Adrenal gland (tissue), 12 donors: ENCODE data around the gene MOB2. TPM values are rescaled to one million over a fixed set of nuclear protein-coding genes. Genes with fewer than 3 reads are reported as not detected.

Source experiments
- DNase-seq, 7 donors: peaks; one replicate each; pipeline ENCODE4 v3.0.0-alpha.2; 2019 to 2020
- H3K27ac ChIP-seq, 5 donors: fragments of 200-600 bp; sonication (generic) in 4 of 5; 1 replicate in 3 of 5; 2 replicates in 2 of 5; pipeline versions ENCODE4 v1.5.1 to v1.8.0; 2016 to 2020; ENCODE audit warnings: mild to moderate bottlenecking in 1 of 5
- H3K27me3 ChIP-seq: fragments of 200-600 bp; 2 replicates; pipeline ENCODE4 v1.8.0; 2021
- H3K36me3 ChIP-seq, 2 donors: fragments of 200-600 bp; replicated peaks in 1 of 2; 1 replicate in 1 of 2; 2 replicates in 1 of 2; pipeline versions ENCODE4 v1.5.1 to v1.8.0; 2018 to 2022
- H3K4me1 ChIP-seq, 2 donors: fragments of 200-600 bp; replicated peaks in 1 of 2; 1 replicate in 1 of 2; 2 replicates in 1 of 2; pipeline versions ENCODE4 v1.5.1 to v1.8.0; 2018 to 2021
- H3K4me3 ChIP-seq, 4 donors: fragments of 200-600 bp; sonication (generic) in 3 of 4; one replicate each; pipeline ENCODE4 v1.5.1; 2016 to 2018
- H3K9me3 ChIP-seq, 3 donors: fragments of 200-600 bp; sonication (generic) in 1 of 3; replicated peaks in 1 of 3; 1 replicate in 2 of 3; 2 replicates in 1 of 3; pipeline versions ENCODE4 v1.5.1 to v1.8.0; 2016 to 2021
- POLR2A ChIP-seq, 2 donors: fragments of 450-650 bp; IDR thresholded peaks; one replicate each; pipeline ENCODE4 v1.6.1; 2017; ENCODE audit warnings: antibody characterized with exemption in 2 of 2, mild to moderate bottlenecking in 2 of 2, moderate library complexity in 1 of 2
- WGBS, 4 donors: extraction: QIAGEN DNeasy Blood & Tissue Kit in 2 of 4; methylation state at CpG; one replicate each; pipeline versions ENCODE4 v1.1.5 to v1.1.7; 2013 to 2017; 5-methylcytosine and 5-hydroxymethylcytosine counted together
- intact Hi-C, 2 donors: fragments of 100-400 bp; cut with DNase I; formaldehyde crosslinking; loops; one replicate each; pipeline versions ENCODE4 v1.14.1 to v1.15.0; 2022 to 2023
- polyA plus RNA-seq, 3 donors: library from polyadenylated mRNA; stranded (reverse); fragments of 200-250 nt in 2 of 3; fragments of 350-450 nt in 1 of 3; fragmentation: Illumina TruSeq in 1 of 3; extraction: RNeasy Lipid Tissue Mini Kit (QIAGEN cat#74804) in 1 of 3; gene quantifications; one replicate each; pipeline ENCODE4 v1.2.3, GENCODE V29; 2013 to 2014
- total RNA-seq, 9 donors: library from RNA; depleted of rRNA in 4 of 9; stranded (reverse); fragments of >200 nt in 4 of 9; fragments of 120-200 nt in 1 of 9; fragmentation: NEBNext Ultra II Directional in 1 of 9; extraction: Animal tissue kit (Norgen Biotek cat#: 25700) in 1 of 9; gene quantifications; one replicate each; pipeline versions ENCODE4 v1.1.0 to v1.2.4, GENCODE V29; 2013 to 2023
- TF ChIP-seq, protein P1 (sequence below), 6 experiments: fragments of 450-650 bp in 4 of 6; fragments of 200-600 bp in 2 of 6; sonication (generic) in 1 of 6; IDR thresholded peaks; 1 replicate in 5 of 6; 2 replicates in 1 of 6; pipeline versions ENCODE4 v1.5.1 to v1.8.0; 2016 to 2021; ENCODE audit warnings: antibody characterized with exemption in 6 of 6, mild to moderate bottlenecking in 2 of 6, moderate library complexity in 1 of 6
- donor health status: healthy with polysubstance abuse.
- donor health status: Bipolar disorder and iron deficiency.
- donor health status: DM: yes; HTN: yes; CAD: no.
- donor health status: DM: no; HTN: no; CAD: no.
- donor health status: DM: no; HTN: no; CAD: no.
- donor health status: DM: yes; HTN: yes; CAD: no.

Gene MOB2
- total and polyA plus RNA-seq, 12 donors: 11.2 to 43.3 (median 30.6) TPM

- Histone ChIP-seq H3K9me3 (peaks cover 0 to 9% (median 0%) of the 10 kb centered on the region in 3 donors), H3K4me3 (no peak overlapping the region), H3K27ac (no peak overlapping the region), H3K36me3 (no peaks in the 10 kb centered on the region), H3K27me3 (no peaks in the 10 kb centered on the region), H3K4me1 (no peaks in the 10 kb centered on the region)
- intact Hi-C loops: loop anchor here in 1 of 2 donors (10.0 kb wide), 1 partner anchor 55 kb away; no protein-coding TSS in a partner anchor
- TF ChIP-seq, protein P1, sequence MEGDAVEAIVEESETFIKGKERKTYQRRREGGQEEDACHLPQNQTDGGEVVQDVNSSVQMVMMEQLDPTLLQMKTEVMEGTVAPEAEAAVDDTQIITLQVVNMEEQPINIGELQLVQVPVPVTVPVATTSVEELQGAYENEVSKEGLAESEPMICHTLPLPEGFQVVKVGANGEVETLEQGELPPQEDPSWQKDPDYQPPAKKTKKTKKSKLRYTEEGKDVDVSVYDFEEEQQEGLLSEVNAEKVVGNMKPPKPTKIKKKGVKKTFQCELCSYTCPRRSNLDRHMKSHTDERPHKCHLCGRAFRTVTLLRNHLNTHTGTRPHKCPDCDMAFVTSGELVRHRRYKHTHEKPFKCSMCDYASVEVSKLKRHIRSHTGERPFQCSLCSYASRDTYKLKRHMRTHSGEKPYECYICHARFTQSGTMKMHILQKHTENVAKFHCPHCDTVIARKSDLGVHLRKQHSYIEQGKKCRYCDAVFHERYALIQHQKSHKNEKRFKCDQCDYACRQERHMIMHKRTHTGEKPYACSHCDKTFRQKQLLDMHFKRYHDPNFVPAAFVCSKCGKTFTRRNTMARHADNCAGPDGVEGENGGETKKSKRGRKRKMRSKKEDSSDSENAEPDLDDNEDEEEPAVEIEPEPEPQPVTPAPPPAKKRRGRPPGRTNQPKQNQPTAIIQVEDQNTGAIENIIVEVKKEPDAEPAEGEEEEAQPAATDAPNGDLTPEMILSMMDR (IDR thresholded peaks at IDR 0.05): no peak
- no peak for TF ChIP-seq POLR2A (IDR thresholded peaks at IDR 0.05)
- WGBS, 4 donors: 87 to 96% (median 92%) methylated on average over 16 to 17 of the region's 17 CpGs
- DNase-seq: no peak
Observed at GRCh38 chr11:1419811-1420210, 66.8 kb downstream of the MOB2 start.

Other genes starting within 250 kb of the MOB2 start
- 10 to 100 TPM; 18.9 to 84.1 (median 67.8) TPM for gene TOLLIP, start 177.1 kb downstream of the MOB2 start, total RNA-seq
- gene TOLLIP, start 177.1 kb downstream of the MOB2 start, polyA plus RNA-seq: 10 to 100 TPM; 21.7 to 35.2 (median 23.2) TPM
- gene BRSK2, start 96.8 kb downstream of the MOB2 start, total RNA-seq: 10 to 100 TPM in 1 of 9 donors, 1 to 10 TPM in 3, under 1 TPM in 4, not detected in 1; 0.18 to 10.7 (median 1.1) TPM
- 10 to 100 TPM in 1 of 3 donors, 1 to 10 TPM in 2; 2.0 to 24.5 (median 5.3) TPM for gene BRSK2, start 96.8 kb downstream of the MOB2 start, polyA plus RNA-seq
- gene DUSP8, start 85.5 kb upstream of the MOB2 start, total RNA-seq: 1 to 10 TPM in 6 of 9 donors, under 1 TPM in 3; 0.22 to 6.3 (median 1.6) TPM
- gene DUSP8, start 85.5 kb upstream of the MOB2 start, polyA plus RNA-seq: 1 to 10 TPM; 2.4 to 5.2 (median 3.4) TPM
- gene KRTAP5-1, start 98.5 kb upstream of the MOB2 start, total RNA-seq: not detected
- under 1 TPM in 1 of 3 donors, not detected in 2; 0.10 TPM for gene KRTAP5-1, start 98.5 kb upstream of the MOB2 start, polyA plus RNA-seq
- gene KRTAP5-2, start 111.5 kb upstream of the MOB2 start, total RNA-seq: not detected
- gene KRTAP5-2, start 111.5 kb upstream of the MOB2 start, polyA plus RNA-seq: not detected
- not detected for gene KRTAP5-3, start 121.7 kb upstream of the MOB2 start, total RNA-seq
- not detected for gene KRTAP5-3, start 121.7 kb upstream of the MOB2 start, polyA plus RNA-seq
- gene KRTAP5-4, start 135.4 kb upstream of the MOB2 start, total RNA-seq: not detected
- not detected for gene KRTAP5-4, start 135.4 kb upstream of the MOB2 start, polyA plus RNA-seq
- not detected for gene KRTAP5-5, start 143.0 kb upstream of the MOB2 start, total RNA-seq
- not detected for gene KRTAP5-5, start 143.0 kb upstream of the MOB2 start, polyA plus RNA-seq
- gene KRTAP5-6, start 210.4 kb upstream of the MOB2 start, total RNA-seq: under 1 TPM in 1 of 9 donors, not detected in 8; 0.61 TPM
- not detected for gene KRTAP5-6, start 210.4 kb upstream of the MOB2 start, polyA plus RNA-seq